Activated CD4-positive, alpha-beta T cell treated with anti-CD3 and anti-CD28 coated beads for 48 hours (primary cell): Measurements from ENCODE around the gene RFT1.

Experiments used
- DNase-seq: peaks from one replicate; pipeline ENCODE4 v3.0.0-alpha.2; 2020

RFT1 gene, protein sequence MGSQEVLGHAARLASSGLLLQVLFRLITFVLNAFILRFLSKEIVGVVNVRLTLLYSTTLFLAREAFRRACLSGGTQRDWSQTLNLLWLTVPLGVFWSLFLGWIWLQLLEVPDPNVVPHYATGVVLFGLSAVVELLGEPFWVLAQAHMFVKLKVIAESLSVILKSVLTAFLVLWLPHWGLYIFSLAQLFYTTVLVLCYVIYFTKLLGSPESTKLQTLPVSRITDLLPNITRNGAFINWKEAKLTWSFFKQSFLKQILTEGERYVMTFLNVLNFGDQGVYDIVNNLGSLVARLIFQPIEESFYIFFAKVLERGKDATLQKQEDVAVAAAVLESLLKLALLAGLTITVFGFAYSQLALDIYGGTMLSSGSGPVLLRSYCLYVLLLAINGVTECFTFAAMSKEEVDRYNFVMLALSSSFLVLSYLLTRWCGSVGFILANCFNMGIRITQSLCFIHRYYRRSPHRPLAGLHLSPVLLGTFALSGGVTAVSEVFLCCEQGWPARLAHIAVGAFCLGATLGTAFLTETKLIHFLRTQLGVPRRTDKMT

GRCh38 chr3:53130179-53131061 is at the start of gene RFT1:
Gene RFT1, minus strand, starts transcription at chr3:53130435. Its CDS starts 35 bp downstream, at chr3:53130400.
- peak; percentile 99 for DNase-seq

- DNase-seq = no peak
Measured at GRCh38 chr3:53179580-53179979, 49.3 kb upstream of the RFT1 start.

GRCh38 chr3:53178246-53178645 is 48.0 kb upstream of the RFT1 start:
- no peak for DNase-seq

DNA sequence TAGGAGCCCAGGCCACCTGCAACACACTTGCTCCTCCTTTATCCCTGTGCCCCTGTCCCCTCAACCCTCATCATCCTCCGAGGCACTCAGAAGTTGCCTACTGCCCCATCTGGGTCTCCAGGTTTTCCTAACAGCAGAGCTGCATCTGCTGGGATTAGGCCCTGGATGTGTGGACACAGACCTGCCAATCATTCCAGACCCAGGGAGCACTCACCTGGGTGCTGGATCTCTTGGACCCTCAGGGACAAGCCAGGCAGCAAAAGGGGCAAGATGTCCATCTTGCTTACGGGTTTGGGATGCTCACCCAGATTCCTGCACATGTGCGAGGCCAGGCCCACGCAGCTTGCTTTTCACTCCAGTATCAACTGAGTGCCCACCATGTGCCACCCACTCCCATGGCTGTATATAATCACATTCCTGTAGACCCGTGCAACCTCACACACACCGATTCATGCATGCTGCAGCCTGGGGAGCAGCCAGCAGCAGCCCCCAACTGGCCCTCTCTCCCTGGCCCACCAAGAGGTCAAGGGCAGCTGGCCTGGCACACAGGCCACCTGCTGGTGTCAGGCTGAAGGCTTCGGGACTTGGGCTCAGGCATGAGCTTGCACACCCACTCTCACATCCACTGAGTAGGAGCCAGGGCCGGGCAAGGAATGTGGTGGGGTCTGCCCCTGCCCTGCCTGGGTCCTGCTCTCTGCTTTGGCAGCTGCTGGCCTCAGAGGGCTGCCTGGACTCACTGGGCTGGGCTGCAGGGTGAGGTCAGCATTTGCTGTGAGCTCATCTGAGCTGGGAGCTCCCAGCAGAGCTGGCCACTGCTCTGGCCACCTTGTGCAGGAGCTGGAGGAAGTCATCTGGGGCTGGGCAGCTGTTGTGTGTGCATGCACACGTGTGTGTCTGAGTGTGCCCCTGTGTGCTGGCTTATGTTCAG is 45.6 kb upstream of the RFT1 start:
- no peak for DNase-seq

DNA sequence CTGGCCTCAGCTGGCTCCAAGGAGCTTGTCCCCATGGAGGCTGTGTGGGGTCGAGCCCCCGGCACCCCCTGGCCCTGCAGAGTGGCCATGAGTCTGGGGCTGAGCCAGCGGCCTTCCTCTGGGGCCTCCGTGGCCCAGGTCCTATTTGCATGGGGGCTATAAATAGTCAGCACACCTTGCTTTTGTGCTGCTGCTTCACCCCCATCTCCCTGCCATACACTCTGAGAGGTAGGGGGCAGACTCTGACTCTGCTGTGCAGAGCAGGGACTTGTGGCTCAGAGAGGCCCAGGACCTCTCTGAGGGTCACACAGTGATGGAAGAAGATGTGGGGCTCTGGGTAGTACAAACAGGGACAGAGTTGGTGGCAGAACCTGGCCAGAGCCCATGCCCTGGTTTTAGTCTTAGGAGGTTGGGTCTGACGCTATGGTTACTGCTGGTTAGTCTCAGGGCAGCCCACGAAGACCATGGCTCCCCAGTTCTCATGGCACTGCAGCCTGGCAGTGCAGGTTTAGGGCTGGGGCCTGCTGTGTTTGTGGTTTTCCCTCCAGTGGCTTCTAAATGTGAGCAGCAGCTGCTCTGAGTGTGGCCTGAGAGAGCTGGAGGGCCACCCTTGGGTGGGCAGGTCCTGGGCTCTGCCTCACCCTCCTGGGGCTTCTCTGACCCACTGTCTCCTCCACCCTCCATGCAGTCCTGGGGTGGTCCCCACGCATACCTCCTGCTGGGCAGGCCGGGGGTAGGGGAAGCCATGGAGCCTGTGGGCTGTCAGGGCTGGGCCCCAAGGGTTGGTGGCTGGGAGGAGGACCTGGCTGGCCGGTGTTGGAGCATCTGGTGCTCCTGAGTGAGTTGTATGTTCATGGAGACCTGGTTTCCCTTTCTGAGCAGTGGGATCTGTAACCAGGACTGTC is 44.4 kb upstream of the RFT1 start:
- DNase-seq = no peak

GRCh38 chr3:53173107-53173506 is 42.9 kb upstream of the RFT1 start:
- no peak for DNase-seq

GRCh38 chr3:53171827-53172505 is 41.7 kb upstream of the RFT1 start:
- no peak for DNase-seq

GRCh38 chr3:53171064-53171418 is 40.8 kb upstream of the RFT1 start:
- DNase-seq = no peak

- DNase-seq = peak; percentile 33
Measured at GRCh38 chr3:53170325-53171063, 40.3 kb upstream of the RFT1 start.

DNA sequence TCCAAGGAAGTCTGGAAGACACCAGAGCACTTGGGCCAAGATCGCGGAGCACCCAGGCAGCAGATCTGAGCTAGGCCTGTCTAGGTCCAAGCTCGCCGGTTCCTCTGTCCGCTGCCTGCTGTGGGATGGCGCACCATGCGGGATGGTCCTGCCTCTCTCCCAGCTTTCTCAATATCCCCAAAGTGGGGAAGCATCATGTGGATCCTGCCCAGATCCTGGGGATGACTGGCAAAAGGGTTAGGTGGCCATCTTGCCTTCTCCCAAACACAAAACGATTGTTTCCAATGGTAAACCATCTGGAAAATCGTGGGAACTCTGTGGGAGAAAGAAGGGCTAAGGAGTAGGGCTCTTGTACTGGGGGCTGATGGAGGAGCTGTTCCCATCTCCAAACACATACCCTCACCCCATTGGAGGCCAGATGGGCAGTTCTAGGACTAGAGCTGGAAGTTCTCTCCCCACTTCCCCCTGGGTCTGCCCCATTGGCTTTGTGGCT is 39.6 kb upstream of the RFT1 start:
- DNase-seq = no peak

- no peak for DNase-seq
Measured at GRCh38 chr3:53169045-53169831, 39.0 kb upstream of the RFT1 start.

DNA sequence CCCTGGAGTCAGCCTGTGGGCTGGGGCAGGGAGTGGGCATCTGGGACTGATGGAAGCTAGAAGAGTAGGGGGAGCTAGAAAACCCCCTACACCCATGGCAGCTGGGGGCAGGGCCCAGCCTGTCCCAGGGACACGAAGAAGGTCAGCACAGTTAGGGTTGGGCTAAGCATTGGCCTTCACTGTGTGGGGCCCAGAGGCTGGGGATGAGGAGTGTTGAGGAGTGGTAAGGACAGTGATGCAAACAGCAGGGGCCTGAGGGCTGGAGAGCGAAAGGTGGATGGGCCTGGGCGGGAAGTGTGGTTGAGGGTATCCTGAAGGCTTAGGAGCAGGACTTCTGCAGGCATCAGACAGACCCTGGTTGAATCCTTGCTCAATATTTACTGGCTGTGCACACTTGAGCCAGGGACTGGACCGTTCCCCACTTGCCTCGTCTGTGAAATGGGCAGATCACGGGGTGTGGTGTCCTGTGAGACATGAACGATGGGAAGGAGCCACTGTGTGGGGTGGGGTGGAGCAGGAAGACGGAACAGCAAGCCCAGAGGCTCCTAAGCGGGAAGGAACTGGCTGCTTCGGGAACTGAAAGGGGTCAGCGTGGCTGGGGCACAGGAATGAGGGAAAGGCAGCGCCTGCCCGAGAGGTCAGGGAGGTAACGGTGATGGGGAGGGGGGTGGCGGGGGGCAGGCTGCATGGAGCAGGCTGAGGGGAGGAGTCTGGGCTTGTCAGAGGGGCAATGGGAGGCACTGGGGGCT is 38.1 kb upstream of the RFT1 start:
- DNase-seq = no peak

GRCh38 chr3:53167418-53168174 is 37.4 kb upstream of the RFT1 start:
- DNase-seq = no peak

DNA sequence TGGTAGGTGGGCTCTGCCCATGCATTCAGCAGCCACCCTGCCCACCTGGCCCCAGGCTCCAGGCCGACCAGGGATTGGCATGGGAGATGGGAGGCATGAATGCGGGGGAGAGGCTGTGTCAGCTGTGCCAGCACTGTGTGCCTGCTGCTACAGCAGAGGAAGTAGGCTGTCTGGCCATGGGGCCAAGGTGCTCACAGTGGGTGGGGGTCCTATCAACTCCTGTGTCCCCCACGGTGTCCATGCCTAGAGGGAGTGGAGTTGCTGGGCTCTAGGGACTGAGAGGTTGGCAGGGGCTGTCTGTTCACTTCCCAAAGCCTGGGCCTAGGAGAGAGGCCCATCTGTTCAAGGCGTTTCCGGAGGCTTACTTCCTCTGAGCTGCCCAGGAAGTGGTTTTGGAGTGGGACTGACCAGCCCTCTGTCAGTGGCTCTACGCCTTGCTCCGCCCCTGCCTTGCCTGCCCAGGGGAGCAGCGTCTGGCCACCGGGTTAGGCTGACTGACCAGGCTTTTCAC is 36.6 kb upstream of the RFT1 start:
- no peak for DNase-seq

GRCh38 chr3:53166206-53166605 is 36.0 kb upstream of the RFT1 start:
- no peak for DNase-seq

DNA sequence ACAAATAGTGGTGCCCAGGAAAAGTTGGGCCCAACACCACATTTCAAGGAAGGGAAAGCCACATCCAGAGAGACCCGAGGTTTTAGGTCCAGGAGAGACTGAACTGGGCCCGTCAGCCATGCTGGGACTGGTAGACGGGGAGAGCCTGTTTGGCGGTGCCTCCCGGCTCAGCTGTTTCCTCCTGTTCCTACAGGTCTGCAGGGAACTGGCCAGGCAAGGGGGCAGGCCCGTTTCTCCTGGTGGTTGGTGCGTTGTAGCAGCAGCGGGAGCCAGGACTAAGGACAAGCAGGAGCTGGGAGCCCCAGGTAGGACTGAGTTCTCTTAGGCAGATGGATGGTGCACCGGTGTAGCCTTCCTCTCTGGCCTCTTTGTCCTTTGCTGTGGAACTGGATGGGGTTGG is 34.7 kb upstream of the RFT1 start:
- DNase-seq = no peak
